LNCAP (cell line): ENCODE data around the gene YLPM1.

ENCODE experiments used
- TF ChIP-seq, protein P1 (sequence below): fragments of 450-650 bp; IDR thresholded peaks from 2 replicates; pipeline ENCODE4 v1.5.1; 2017; ENCODE audit warnings: mild to moderate bottlenecking

The YLPM1 gene

DNA sequence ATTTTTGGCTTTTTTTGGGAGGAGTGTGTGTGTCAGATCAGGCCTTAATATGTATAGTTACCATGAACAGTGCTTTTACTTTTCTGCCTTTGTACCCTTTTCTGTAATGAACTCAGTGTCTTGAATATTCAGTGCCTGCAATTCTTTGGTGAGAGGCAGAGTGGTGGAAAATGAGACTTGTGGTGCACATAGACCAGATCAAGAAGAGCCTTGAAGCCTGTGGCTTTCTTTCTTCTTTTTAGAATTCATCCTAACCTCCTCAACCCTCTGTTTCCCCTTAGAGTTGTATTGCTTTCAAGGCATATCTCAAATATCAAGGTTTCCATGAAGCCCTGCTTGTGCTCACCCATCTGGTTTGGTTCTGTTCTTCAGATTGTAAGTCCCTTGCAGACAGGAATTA is 2.6 kb downstream of the YLPM1 start:
- TF ChIP-seq, protein P1, sequence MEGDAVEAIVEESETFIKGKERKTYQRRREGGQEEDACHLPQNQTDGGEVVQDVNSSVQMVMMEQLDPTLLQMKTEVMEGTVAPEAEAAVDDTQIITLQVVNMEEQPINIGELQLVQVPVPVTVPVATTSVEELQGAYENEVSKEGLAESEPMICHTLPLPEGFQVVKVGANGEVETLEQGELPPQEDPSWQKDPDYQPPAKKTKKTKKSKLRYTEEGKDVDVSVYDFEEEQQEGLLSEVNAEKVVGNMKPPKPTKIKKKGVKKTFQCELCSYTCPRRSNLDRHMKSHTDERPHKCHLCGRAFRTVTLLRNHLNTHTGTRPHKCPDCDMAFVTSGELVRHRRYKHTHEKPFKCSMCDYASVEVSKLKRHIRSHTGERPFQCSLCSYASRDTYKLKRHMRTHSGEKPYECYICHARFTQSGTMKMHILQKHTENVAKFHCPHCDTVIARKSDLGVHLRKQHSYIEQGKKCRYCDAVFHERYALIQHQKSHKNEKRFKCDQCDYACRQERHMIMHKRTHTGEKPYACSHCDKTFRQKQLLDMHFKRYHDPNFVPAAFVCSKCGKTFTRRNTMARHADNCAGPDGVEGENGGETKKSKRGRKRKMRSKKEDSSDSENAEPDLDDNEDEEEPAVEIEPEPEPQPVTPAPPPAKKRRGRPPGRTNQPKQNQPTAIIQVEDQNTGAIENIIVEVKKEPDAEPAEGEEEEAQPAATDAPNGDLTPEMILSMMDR = no peak

DNA sequence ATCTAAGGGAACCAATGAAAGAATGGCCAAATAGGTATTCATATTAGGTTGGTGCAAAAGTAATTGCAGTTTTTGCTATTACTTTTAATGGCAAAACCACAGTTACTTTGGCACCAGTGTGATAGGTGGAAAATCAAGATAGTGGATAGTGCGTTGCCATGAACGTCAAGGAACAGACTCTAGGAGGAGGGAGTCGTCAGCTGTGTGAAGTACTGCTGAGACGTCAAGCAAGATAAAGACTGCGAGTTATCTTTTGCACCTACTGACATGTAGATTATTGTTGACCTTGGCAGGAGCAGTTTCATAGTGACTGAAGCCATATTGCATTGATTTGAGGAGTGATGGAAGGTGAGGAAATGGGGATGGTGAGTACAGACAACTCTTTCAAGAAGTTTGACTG is 8.3 kb downstream of the YLPM1 start:
- TF ChIP-seq, protein P1 = no peak

DNA sequence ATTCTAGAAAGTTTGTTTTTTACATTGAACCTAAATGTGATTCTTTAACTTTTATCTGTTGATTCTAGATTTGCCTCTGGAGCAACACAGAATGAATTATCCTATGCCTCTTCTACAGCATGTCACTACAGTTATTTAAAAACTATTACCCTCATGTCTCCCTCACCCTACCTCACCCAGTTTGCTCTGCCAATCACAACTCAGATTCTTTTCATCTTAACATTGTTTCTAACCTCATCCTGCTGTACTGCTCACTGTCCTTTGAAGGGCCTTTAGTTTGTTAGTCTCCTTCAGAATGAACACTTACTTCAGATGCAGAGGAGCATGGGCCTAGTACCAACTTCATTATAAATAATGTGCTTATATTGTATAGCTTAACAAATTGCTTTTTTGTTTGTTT is 21.5 kb downstream of the YLPM1 start:
- TF ChIP-seq, protein P1 = no peak

DNA sequence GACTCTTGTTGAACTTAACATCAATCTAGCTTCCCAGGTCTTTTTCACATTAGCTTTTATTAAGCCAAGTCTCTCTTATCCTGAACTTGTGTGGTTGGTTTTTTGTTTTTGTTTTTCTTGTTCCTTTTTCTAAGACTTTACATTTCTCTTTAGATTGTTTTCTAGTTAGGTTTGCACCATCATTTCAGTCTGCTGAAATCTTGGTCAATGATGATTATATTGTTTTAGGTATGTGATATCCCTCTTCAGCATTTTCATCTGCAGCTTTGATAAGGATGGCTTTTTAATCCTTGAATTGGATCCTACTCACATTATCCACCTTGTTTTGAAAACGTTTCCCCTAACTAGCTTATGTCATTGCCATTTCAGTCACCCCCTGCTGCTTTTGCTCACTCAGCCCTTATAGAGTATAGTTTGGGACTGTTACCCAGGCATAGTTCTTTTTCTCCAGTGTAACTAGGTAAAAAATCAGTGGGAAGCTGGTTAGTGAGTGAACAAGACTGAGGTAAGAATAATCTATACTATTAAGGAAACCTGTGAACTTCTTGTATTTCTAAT is 22.0 kb downstream of the YLPM1 start:
- TF ChIP-seq, protein P1 = no peak

DNA sequence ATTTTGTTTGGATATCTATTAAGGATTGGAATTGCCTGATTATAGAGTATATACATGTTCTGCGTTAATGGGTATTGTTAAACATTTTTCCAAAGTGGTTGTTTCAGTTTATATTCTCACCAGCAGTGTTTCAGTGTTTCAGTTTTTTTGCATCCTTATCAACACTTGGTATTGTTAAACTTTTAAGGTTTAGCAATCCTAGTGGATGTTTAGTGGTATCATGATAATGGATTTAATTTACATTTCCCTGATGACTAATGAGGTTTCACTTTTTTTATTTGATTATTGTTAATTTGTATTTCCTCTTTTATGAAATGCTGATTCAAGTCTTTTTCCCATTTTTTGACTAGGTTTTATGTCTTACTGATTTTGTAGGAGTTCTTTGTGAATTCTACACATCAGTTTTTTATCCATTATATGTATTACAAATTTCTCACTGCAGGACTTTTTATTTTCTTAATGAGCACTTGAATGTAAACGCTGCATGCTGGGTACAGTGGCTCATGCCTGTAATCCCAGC is 23.7 kb downstream of the YLPM1 start:
- TF ChIP-seq, protein P1 = no peak

DNA sequence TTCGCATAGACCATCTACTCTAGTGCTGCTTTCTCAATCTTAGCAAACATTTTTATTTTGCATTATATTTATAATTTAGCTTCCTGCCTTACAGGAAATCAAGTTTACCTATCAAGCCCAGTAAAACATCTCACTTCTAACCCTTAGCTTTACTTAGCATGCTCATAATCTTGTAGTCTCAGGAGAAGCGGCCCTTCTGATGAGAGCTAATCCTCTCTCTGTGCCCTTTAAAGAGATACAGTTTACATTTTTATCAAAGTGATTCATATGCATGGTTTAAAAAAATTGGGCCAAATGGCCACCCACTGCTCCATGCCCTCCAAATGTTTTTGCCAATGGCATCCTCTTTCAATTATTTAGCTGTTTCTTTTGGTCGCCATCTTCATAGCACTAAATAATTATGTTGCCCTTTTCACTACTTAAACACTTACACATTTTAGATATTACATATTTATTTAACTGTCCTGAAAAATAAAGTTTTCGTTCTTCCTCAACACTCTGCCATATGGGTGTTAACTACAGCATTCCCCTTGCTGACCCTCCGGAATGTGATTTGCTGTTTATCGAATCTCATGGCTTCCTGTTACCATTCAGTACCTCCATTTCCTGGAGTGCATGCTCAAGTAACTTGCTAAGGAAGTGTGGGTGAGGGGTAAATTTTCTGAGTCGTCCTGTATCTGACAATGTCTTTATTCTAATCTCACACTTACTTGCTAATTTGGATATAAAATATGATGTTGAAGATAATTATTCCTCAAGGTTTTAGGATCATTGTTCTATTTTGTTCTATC is 29.3 kb downstream of the YLPM1 start:
- TF ChIP-seq, protein P1 = no peak

DNA sequence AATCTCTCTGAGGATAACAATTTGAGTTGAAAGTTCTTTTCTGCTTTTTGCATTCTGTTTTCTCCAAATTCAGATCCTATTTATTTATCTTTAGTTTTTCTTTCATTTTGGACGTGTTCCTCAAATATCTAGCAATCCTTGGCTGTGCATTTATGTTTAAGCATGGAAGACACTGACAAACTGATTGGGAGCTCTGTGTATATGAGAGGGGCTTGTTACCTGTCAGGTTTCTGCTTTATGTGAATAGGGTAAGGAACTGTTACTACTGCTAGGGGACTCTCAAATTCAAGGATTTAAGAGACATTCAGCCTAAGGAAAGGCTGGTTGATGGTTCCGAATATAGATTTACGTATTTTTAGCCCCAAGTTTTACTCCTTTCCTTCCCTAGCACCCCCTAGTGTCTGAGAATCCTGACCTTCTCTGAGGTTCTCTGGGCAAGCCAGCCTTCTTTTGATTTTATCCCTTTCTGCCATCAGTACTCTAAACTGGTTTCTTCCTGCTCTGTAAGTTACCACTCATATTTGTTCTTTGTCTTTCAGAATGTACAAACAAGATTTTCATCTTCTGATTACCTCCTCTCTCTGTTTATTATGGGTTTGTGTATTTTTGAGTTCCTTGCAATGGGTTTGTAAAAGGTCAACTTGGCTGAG is 30.5 kb downstream of the YLPM1 start:
- TF ChIP-seq, protein P1 = peak; percentile 60
